UCSD-AML1 (cell line): Measurements from ENCODE around the gene MEIS2.

Source experiments
- DNase-seq: peaks from one replicate; lab custom pipeline; 2025; ENCODE audit not compliant: unreplicated experiment; lab: John Stamatoyannopoulos, UW

The MEIS2 gene

DNA sequence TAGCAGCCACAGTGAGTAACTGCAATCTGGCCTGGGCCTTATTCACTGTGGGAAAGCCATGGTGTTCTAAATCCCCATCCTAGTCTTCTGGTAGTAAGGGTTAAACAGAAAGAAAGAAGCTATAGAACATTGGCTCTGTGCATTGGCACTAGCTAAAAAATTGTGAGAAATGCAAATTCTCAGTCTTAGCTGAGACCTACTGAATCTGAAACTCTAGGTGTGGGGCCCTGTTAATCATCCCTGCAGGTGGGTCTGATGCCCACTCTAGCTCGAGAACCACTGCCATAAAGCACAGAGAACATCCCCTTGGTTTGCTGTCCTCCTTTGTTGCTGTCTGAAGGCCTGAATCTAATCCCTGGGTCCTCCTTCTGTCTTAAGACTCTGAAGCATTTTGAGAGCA is 59.3 kb downstream of the MEIS2 start:
- DNase-seq: no peak

DNA sequence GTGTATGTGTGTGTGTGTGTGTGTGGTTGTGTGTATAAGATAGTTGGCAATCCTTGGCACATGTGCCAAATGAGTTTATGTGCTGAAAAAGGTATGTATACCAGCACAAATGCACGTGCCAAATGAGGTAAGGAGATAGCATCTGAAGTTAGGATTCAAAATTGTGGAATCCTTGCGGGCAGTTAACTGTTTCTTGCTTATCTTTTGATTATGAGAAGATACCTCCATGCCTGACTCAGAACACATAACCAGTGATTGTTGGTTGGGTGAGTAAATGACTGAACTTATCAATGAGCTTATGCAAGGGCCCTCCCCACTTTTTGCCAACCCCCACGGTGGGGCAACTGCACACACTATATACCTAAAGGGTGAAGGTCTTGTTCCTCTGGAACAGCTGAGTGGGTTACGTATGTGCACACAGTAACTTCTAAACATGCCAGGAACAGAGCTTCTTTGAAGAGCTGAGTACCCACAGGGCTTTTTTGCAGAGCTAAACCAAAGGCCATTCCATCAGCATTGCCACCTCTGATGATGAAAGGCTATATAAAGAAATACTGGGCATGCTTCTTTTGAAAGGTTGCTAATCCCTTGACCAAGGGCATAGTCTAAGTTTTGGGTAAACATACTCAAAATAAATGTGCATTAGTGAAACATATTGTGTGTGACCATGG is 60.1 kb downstream of the MEIS2 start:
- DNase-seq: no peak

DNA sequence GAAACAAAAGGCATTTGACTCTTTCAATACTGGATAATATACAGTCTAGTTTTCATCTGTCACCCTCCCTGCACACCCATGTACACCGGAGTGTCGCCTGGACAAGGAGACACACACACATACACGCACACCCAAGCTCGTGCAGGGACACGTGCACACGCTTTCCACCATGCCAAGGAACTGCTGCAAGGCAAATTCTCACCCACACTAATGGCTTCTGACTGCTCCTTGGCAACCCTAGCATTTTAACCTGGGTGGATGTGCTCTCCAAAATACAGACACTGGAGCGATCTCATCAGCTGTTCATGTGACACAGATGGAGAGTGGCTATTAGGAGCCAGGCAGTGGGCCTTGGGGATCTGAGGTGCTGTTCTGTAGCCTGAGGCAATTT is 61.6 kb downstream of the MEIS2 start:
- no peak for DNase-seq

DNA sequence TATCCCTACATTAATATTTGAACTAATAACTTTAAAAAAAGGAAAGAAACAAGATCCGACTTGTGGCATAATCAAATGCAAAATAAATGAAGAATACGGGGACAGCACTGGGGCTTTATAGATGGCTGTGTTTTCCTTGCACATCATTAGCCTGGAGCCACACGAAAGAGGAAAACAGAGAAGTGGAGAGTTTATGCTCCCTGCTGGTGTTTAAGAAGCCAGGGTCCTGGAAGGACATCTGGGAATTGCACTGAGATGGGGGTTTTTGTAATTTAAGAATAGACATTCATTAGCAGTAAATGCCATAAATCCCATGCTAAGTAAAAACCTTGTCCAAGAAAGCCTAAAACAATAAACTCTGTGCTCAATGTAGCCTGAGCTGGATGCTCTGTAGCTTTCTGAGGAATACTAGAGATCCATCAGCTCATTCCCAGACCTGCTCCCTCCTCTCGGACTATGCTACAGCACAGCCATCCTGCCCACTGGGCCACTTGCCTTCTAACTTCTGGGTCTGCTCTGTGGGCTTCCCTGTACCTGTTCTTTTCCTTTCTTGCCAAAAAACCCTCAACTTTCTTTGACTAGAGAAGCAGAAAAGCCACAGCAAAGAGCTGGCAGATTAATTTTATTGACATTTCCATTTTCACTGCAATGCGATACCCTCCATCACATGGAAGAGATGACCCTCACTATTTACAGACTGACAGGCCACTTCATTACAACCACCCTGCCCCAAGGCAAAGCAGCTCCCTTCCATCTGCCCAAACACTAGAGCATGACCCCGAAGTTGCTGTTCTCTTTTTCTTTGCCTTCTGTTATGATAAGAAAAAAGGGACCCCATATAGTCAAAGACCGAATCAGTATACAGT is 62.3 kb downstream of the MEIS2 start:
- no peak for DNase-seq

DNA sequence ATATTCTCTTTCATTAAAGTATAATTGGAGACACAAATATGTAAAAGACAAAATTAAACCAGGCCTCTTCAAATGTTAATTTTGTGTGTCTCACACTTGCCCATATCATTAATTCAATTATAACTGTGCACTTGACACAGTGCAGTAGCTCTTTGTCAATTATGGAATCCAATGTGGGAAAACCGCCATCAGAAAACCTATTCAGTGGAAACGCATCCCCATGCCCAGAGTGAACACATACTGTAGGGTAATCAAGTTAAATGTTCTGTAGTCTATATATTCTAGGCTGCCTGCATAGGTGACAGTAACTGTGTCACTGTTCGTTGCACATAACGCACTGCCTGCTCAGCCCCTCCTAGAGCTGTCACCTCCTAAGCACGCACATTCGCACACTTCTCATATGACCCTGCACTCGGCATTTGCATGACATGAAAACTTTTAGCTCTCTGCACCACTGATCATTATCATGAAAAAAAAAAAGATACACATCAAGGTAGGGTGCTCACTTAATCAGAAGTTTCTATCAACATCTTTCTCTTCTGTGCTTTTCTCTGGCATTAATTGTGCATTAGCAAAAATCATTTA is 63.2 kb downstream of the MEIS2 start:
- DNase-seq: no peak

DNA sequence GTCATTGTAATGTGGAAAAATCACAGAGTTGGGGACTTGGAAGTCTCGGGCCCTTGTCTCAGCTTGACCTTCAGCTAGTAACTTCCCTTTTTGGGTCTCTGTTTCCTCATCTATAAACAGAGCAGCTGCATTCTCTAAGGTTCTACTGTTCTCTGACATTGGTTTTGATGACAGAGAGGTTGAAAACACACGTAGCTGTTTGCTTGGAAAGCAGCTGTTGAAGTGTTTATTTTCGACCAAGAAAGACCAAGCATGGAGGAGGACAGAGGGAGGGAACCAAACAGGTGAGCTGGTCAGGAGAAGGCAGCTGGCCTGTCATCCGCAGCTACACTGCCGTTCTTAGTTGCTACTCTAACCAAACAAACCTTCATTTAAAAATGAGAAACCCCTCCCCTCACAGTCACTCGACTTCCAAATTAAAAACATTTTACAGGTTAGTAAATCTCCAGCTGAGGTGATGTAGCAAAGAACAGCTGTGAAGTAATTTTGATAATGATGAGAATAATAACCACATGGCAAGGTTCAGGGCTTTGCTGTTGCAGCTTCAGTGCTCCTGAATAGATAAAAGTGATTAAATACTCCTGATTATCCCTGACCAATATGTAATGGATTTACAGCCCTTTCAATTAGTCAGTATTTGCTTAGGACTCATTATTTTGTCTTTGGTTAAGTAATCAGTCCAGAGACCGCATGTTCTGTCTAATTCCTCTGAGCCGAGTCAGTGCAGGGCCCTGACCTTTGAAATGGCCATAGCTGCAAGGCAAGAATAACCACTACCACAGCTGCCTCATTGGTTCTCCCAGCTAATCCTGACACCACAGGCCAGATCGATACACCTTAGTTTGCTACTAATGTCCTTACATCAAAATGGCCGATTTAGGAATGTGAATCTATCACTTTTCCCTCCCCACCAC is 65.3 kb downstream of the MEIS2 start:
- no peak for DNase-seq

DNA sequence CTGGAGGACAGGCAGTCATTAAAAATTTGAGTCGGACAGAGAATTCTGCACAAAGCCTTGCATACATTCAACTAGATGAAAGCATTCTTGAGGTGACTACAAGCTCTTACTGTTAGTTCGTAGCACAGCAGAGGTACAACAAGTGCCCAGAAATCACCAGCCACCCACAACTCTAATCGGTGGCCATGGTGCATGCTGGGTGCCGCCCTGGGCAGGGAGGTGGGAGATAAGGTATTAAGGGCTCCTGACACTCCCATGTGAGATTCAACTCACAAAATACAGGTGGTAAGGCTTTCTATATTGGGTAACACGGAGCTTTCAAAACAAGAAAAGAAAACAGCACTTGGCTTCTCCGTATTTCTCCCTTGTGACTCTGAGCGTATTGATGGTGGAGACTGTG is 66.0 kb downstream of the MEIS2 start:
- DNase-seq: no peak

DNA sequence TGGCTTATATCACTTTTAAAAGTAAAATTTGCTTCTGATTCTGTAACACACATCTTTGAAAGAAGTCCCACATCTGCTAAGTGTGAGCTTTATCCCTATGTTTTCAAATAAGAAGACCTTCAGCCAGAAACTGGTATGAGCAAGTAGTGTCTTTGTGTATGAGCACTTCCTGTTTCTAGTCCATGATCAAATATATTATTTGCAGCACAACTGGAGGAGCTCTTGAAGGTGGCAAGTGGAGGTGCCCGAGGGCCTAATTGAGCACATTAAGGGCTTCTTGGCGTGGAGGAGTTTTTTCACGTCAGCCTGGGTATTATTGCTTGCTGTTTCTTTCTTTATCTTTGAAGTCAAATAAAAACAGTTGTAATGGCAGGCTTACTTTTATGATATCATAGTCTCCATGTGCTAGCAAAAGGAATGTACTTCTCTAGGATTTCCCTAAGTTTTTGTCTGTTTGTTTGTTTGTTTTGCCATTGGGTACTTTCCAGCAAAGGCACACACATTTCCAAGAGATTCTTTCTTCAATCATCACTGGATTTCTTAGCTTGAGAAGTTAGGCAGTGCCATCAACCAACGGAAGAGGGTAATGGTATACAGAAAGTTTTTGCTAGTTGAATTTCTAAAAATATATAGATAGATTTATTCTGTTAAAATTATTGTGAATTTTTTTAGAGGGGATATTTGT is 68.1 kb downstream of the MEIS2 start:
- DNase-seq: no peak

DNA sequence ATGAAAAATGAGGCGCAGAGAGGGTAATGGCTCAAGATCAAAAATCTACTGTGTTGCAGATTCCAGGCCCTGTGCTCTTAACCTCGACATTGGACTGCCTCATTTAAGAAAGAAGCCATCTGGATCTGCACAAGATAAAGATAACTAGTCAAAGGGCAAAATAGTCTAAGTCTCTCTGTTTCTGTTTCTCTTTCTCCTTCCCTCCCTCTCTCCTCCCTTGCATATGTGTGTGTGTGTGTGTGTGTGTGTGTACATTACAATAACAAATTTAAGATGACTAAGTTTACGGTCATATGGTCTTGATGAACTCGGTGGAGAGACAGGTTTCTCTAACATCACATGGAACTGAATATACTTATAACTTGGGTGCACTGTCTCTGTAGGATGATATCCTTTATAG is 69.2 kb downstream of the MEIS2 start:
- DNase-seq: no peak

DNA sequence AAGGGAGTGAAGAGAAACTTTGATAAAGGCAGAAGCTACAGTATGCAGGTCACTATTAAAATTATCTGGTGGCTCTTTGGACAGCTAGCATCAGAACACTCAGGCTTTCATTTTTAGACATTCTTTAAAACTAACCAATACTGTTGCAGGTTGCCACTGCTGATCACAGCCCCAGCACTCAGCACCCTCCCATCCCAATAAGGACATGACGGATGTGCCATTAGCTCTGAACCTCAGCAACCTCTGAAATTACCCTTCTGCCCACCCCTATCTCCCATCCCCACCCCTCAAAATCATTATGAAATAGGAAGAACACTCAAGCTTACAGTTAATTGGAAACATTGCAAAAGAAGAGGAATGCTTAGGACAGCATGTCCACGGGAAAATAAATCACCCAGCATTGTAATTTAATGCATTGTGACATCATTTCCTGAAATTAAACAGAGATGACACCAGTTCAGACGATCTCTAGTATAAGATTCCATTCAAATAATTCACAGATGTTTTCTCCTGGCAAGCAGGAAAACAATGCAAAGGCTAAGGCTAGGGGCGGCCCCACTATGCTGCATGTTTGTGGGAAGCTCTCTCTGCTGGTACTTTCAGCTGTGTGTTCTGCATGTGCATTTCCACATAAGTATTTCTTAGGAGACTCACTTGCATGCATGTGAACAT is 71.6 kb downstream of the MEIS2 start:
- no peak for DNase-seq

DNA sequence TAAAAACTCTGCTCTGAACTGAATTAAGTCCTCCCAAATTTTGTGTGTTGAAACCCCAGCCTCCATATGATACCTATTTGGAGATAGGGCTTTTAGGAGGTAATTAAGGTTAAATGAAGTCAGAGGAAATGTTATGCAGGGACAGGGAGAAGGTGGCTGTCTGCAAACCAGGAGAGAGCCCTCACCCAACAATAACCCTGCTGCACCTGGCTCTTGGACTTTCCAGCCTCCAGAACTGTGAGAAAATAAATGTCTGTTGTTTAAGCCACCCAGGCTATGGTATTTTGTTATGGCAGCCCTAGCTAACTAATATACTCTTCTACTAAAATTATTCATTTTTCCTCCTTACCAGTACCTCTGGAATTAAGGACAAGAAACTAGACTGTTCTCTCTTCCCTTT is 79.5 kb downstream of the MEIS2 start:
- DNase-seq: no peak

DNA sequence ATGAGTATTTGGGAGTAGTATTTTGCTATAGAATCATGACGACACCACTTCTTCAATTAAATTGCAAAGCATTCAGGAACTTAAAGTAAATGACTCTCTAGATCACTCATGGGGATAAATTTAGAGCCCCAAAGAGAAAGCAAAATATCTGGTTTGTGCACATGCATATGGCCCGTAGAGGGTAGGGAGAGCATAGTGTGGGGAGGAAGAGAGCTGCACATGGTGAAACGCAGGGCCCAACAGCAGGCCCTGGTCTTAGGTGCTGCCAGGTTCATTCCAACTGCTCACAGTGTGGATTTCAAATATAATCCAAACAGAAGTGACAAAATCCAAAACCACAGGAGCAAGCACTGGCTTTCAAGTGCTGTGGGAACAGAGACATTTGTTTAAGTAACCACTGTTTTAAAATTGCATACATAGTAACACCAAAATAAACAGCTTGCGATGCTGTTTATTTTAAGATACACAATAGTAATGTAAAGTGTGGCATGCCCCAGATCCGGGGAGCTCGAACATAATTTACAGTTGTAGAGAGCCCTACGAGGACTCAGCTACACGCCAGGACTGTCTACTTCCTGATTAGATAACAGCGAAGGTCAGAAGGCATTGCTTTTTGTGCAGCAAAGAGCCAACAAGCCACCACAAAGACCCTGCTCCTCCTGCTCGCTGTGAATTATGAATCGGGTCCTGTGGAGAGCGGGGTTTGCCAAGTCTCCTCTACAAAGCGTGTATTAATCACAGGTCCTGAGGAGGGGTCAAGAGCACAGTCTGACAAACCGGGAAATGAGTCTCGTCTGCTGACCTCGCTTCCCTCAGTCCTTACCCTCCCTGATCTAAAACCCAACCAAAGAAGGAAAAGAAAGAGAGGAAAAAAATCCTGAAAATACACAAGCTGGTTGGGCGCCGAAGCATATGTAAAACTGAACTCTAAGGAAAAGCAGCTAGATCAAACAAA is 80.6 kb downstream of the MEIS2 start:
- no peak for DNase-seq

DNA sequence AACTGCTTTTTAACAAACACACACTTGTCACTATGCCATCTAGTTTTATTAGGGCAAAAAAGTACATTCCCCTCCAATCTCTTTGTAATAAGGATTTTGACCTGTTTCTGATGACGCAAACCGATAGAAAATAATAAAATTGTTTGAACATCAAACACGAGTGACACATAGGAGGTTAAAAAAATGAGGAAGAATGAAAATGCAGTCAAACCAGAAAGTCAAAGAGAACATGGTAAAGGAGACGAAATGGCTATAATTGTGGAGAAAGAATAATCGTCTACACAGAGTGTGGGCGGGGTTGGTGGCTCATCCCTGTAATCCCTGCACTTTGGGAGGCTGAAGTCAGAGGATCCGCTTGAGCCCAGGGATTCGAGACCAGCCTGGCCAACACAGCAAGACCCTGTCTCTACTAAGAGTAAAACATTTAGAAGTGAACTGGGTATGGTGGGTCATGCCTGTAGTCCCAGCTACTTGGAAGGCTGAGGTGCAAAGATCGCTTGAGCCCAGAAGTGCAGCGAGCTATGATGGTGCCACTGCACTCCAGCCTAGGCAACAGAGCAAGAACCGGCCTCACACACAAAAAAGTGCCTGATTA is 83.2 kb downstream of the MEIS2 start:
- no peak for DNase-seq

DNA sequence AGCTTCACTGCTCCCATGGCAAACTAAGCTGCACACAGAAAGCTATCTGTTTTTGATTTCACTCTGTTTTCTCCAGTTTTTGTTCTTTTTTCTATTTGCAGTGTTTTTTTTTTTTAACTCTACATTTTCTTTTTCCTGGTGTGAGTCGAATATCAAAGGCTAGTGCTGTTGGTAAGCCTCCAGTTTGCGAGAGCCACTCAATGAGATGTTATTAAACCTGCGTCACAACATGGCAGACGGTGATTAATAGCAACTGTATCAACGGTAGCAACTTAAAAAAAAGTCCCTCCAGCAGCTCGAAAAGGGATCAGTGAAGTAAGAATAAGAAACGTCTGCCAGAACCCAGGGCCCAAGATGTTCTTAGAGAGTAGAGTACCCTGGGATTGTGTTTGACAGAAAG is 84.1 kb downstream of the MEIS2 start:
- DNase-seq: no peak

DNA sequence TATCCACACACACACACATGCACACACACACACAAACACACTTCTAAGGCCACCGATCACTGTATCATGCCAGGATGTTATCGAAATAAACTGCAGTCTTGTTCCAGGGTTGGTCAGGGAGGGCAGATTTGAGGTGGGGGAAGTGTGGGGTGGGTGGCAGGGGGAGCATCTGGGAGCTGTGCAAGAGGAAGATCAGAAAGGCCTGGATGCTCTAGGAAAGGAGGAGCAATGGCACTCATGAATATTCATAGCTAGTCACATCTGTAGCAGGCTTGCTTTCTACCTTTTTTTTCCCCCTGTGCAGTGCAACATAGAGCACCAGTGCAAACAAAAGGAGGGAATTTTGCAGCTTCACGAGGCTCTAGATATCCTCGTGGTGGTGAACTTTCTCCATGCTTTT is 84.9 kb downstream of the MEIS2 start:
- DNase-seq: no peak

DNA sequence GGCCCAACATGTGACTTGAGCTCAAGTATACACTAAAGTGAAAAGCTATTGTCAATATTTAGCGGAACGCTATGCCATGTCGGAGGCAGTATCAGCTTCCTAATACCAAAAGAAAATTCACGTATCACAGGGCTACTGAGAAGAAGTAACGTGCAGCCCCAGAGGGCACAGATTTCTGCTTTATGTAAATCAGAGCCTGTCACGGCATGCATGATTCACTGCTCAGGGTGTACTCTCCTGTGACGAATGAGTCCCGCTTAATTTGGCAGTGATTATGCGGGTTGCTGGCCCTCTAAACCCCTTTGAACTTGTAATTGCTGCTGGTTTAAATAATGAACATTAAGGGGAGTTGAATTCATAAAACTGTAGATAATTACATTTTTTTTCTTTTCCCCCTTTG is 85.3 kb downstream of the MEIS2 start:
- no peak for DNase-seq

DNA sequence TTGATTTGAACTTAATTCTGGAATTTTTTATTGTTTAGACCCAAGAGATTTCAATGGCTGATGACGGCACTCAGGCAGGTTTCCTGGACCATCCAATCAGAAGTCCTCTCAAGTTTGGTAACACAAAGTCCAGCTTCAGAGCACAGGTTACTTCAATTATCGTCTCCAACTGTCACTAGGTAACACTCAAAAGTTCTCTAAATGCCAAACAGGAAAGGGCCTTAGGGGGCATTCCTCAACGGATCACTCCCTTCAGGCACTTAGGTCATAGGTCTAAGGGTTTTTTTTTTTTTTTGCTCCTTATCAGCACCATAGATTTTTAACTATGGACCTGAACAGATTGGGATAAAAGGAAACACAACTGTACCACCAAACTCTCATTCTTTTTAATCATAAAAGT is 85.8 kb downstream of the MEIS2 start:
- DNase-seq: no peak

DNA sequence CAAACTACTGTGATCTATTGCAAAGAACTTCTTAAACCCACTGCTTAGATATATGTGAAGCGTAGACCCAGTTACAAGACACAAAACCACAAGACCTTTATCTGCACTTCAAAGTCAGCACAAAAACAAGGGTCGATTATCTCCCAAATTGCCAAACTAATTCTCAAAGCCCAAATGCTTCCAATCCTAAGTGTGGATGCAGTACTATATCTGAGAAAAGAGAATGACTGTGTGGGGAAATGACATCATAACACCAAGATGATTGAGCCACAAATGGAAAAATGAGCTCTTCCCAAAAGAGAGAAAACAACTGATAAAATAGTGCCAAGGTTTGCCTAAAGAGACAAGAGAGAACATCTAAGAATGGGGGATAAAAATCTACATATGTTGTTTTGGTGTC is 86.2 kb downstream of the MEIS2 start:
- no peak for DNase-seq

DNA sequence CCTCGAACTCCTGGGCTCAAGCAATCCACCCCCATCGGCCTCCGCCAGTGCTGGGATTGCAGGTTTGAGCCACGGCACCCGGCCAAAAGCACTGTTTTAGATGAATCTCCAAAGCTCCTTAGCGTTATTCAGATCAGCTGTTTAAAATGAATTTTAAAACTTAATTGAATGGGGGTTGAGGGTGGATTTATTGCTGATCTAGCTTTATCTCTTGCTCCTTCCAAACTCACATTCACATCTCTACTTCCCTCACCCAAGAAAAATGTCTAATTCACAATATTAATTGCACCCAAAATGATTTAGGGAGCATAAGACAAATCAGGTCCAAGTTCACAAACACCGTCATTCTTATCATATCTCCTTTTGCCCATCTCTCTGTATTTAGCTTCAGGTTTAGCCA is 89.8 kb downstream of the MEIS2 start:
- DNase-seq: no peak
